ENCODE measurements around the gene FXYD7. TPM values are rescaled to one million over a fixed set of nuclear protein-coding genes. Genes with fewer than 3 reads are reported as not detected.
A peak's percentile ranks its signal among the peaks of the same experiment; 100 is the strongest.

Gene FXYD7
- total and polyA plus RNA-seq, 2 donors from 2014 or later = 0.94 TPM; not detected in 1

DNA sequence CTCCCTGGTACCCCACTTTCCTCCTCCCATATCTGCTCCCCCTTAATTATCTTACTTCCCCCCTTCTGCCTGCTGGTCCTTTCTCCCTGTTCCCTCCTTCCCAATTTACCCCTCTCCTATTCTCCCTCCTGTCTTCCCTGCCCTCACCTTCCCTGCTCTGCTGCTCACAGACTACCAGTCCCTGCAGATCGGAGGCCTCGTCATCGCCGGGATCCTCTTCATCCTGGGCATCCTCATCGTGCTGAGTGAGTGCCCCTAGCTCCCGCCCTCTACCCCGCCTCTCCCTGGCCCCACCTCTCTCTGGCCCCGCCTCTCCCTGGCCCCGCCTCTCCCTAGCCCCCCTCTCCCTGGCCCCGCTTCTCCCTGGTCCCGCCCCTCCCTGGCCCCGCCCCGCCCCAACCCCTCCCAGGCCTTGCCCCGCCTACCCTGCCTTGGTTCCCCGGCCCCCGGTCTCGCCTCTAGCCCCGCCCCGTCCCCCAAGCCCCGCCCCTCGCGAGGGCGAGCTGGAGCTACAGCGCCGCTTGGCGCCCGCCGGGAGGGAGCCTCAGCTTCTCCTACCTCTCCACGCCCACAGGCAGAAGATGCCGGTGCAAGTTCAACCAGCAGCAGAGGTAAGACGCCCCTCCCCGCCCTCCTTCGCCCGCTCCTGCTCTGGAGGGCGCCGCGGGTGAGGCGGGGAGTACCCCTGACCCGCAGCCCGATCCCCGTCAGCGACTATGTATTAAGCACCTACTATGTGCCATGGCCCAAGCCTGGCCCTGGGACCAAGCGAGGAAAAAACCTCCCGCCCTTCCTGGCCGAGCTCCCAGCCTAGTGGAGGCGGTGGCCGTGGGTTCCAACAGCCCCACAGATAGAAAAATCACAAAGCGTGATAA lies 1.9 kb upstream of the FXYD7 start:
- peaks cover 4% of the 10 kb centered on the region for H3K27me3 ChIP-seq (ENCODE audit: control insufficient read depth, insufficient read depth, low read length)
- peak overlapping the region in 1 of 2 donors; percentile 32 for H3K27ac ChIP-seq (ENCODE audit: low read depth in 2 of 2, low read length in 2 of 2)
- peak overlapping the region in 1 of 3 donors; percentile 19 for H3K9ac ChIP-seq (ENCODE audit: low read length in 3 of 3)
- intact Hi-C loops (cut with DNase I) = no loop called here
- TF ChIP-seq, protein P1, sequence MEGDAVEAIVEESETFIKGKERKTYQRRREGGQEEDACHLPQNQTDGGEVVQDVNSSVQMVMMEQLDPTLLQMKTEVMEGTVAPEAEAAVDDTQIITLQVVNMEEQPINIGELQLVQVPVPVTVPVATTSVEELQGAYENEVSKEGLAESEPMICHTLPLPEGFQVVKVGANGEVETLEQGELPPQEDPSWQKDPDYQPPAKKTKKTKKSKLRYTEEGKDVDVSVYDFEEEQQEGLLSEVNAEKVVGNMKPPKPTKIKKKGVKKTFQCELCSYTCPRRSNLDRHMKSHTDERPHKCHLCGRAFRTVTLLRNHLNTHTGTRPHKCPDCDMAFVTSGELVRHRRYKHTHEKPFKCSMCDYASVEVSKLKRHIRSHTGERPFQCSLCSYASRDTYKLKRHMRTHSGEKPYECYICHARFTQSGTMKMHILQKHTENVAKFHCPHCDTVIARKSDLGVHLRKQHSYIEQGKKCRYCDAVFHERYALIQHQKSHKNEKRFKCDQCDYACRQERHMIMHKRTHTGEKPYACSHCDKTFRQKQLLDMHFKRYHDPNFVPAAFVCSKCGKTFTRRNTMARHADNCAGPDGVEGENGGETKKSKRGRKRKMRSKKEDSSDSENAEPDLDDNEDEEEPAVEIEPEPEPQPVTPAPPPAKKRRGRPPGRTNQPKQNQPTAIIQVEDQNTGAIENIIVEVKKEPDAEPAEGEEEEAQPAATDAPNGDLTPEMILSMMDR (IDR thresholded peaks at IDR 0.05; ENCODE audit: borderline replicate concordance, extremely low read depth, insufficient read depth) = peak; percentile 32
- no peaks in the 10 kb centered on the region for H3K36me3 ChIP-seq (ENCODE audit: control insufficient read depth in 2 of 3, insufficient read depth in 3 of 3, low read length in 3 of 3)
- H3K4me1 ChIP-seq (ENCODE audit: control insufficient read depth in 2 of 3, insufficient read depth in 2 of 3, low read depth in 1 of 3, low read length in 3 of 3) = peaks cover 0 to 14% (median 2%) of the 10 kb centered on the region in 3 donors
- H3K4me3 ChIP-seq (ENCODE audit: low read length in 3 of 3) = peak overlapping the region in 1 of 3 donors; percentile 38
- no peak for FAIRE-seq
- peak; percentile 83 to 98 (median 94) for DNase-seq
- H3K9me3 ChIP-seq (ENCODE audit: control insufficient read depth in 2 of 3, insufficient read depth in 1 of 3, low read length in 3 of 3) = no peaks in the 10 kb centered on the region

DNA sequence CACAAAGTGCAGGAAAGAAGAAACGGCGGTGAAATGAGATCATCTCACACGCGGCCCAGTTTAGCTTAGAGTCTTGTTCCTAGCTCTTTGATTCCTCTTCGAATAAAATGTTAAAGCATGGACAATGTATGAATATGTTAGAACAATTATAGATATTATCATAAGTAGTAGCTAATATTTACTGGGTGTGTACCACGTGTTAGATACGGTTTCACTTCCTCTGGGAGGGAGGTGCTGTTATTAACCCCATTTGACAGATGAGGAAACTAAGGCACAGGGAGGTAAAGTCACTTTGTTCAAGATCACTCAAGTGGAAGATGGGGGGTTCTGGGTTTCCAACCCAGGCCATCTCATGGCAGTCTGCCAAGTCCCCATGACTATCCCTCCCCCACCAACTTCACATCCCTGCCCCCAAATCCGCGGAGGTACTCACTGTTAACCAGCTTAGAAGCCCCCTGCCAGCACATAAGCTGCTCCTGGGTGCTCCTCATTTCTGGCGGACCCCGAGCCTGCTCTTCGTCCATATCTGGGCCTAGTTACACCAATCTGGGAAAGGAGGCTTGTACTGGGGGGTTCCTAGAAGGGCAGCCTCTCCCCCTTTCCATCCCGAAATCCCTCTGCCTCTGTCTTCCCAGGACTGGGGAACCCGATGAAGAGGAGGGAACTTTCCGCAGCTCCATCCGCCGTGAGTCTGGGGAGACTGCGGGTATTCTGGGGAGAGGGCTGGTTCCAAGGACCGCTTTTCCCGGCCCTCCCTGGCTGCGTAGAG lies 1.0 kb upstream of the FXYD7 start:
- Histone ChIP-seq H3K9ac (ENCODE audit: low read length in 3 of 3) (no peak overlapping the region), H3K27me3 (ENCODE audit: control insufficient read depth, insufficient read depth, low read length) (peaks cover 4% of the 10 kb centered on the region), H3K4me1 (ENCODE audit: control insufficient read depth in 2 of 3, insufficient read depth in 2 of 3, low read depth in 1 of 3, low read length in 3 of 3) (peaks cover 0 to 13% (median 2%) of the 10 kb centered on the region in 3 donors), H3K9me3 (ENCODE audit: control insufficient read depth in 2 of 3, insufficient read depth in 1 of 3, low read length in 3 of 3) (no peaks in the 10 kb centered on the region), H3K36me3 (ENCODE audit: control insufficient read depth in 2 of 3, insufficient read depth in 3 of 3, low read length in 3 of 3) (no peaks in the 10 kb centered on the region), H3K27ac (ENCODE audit: low read depth in 2 of 2, low read length in 2 of 2) (no peak overlapping the region), H3K4me3 (ENCODE audit: low read length in 3 of 3) (no peak overlapping the region)
- TF ChIP-seq, protein P1 (IDR thresholded peaks at IDR 0.05; ENCODE audit: borderline replicate concordance, extremely low read depth, insufficient read depth) = no peak
- DNase-seq (peak in 1 of 5 donors; percentile 82), FAIRE-seq (no peak)
- intact Hi-C loops (cut with DNase I) = no loop called here

DNA sequence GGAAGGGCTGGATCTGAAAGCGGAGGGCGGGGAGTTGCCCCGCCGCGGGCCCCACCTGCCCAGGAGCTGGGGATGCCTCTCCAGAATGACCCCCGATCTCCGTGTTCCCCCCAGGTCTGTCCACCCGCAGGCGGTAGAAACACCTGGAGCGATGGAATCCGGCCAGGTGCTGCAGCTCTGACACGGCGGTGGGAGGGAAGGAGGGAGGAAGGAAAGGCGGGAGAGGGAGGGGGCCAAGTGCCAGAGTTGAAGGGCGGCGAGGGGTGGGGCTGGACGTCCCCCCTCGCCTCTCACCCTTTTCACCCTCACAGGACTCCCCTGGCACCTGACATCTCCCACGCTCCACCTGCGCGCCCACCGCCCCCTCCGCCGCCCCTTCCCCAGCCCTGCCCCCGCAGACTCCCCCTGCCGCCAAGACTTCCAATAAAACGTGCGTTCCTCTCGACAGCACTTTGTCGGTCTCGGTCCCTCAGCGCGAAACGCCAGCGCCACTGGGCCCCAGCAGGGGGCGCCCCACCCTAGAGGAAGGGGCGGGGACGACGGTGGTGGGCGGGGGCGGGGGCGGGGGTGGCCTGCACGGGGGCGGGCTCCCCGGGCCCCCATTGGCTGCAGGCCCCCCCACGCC lies 337 bp upstream of the FXYD7 start:
- Histone ChIP-seq H3K27me3 (ENCODE audit: control insufficient read depth, insufficient read depth, low read length) (peaks cover 4% of the 10 kb centered on the region), H3K9me3 (ENCODE audit: control insufficient read depth in 2 of 3, insufficient read depth in 1 of 3, low read length in 3 of 3) (no peaks in the 10 kb centered on the region), H3K36me3 (ENCODE audit: control insufficient read depth in 2 of 3, insufficient read depth in 3 of 3, low read length in 3 of 3) (no peaks in the 10 kb centered on the region), H3K4me3 (ENCODE audit: low read length in 3 of 3) (no peak overlapping the region), H3K27ac (ENCODE audit: low read depth in 2 of 2, low read length in 2 of 2) (no peak overlapping the region), H3K4me1 (ENCODE audit: control insufficient read depth in 2 of 3, insufficient read depth in 2 of 3, low read depth in 1 of 3, low read length in 3 of 3) (peaks cover 0 to 10% (median 2%) of the 10 kb centered on the region in 3 donors), H3K9ac (ENCODE audit: low read length in 3 of 3) (no peak overlapping the region)
- intact Hi-C loops (cut with DNase I) = no loop called here
- TF ChIP-seq, protein P1 (IDR thresholded peaks at IDR 0.05; ENCODE audit: borderline replicate concordance, extremely low read depth, insufficient read depth) = peak; percentile 19
- DNase-seq (peak; percentile 78 to 90 (median 84)), FAIRE-seq (no peak)

All from kidney (tissue), 14 donors.